ENCODE results near the gene UBE2R2. TPM values are rescaled to one million over a fixed set of nuclear protein-coding genes. Genes with fewer than 3 reads are reported as not detected.
"Not testable (repeated sequence)": the region's sequence is repeated elsewhere in the genome, so short reads cannot be mapped to it uniquely, and the experiment has no call there.

UBE2R2 gene
- total RNA-seq, 1 experiment from 2014 or later, result 33.8 TPM

DNA sequence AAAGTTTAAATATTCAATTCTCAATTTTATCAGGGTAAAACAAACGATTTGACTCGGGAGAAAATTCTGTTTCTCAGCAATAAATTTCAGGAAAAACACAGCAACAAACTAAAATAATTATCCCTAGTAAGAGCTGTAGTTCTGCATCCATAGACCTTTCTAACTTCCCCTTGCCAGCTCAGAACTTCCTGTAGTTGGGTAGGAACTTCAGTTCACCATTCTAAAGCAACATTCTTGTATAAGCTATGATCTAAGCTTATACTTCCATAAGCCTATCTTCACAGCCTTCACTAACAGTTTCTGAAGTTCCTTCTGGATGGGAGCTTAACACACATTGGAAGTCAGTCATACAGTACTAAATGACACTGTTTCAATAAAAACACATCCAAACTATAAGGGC is 135.1 kb downstream of the UBE2R2 start:
- POLR2A ChIA-PET, result no interaction called here
- H3K4me3 Mint-ChIP-seq (ENCODE audit: unreplicated experiment), result no peak overlapping the region
- H3K36me3 Mint-ChIP-seq (ENCODE audit: insufficient read depth, unreplicated experiment), result peaks cover 76% of the 10 kb centered on the region
- no TSS peak for BruUV-seq (replicated peaks)
- no peaks in the 10 kb centered on the region for H3K9me3 Mint-ChIP-seq (ENCODE audit: unreplicated experiment)
- CTCF ChIA-PET, result no interaction called here
- no peaks in the 10 kb centered on the region for H3K27me3 Mint-ChIP-seq (ENCODE audit: insufficient read depth, unreplicated experiment)
- TF ChIP-seq, protein P1, sequence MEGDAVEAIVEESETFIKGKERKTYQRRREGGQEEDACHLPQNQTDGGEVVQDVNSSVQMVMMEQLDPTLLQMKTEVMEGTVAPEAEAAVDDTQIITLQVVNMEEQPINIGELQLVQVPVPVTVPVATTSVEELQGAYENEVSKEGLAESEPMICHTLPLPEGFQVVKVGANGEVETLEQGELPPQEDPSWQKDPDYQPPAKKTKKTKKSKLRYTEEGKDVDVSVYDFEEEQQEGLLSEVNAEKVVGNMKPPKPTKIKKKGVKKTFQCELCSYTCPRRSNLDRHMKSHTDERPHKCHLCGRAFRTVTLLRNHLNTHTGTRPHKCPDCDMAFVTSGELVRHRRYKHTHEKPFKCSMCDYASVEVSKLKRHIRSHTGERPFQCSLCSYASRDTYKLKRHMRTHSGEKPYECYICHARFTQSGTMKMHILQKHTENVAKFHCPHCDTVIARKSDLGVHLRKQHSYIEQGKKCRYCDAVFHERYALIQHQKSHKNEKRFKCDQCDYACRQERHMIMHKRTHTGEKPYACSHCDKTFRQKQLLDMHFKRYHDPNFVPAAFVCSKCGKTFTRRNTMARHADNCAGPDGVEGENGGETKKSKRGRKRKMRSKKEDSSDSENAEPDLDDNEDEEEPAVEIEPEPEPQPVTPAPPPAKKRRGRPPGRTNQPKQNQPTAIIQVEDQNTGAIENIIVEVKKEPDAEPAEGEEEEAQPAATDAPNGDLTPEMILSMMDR (IDR thresholded peaks at IDR 0.05; ENCODE audit: unreplicated experiment), result no peak
- peaks cover 11% of the 10 kb centered on the region for H3K4me1 Mint-ChIP-seq (ENCODE audit: insufficient read depth, unreplicated experiment)
- intact Hi-C loops (cut with micrococcal nuclease), result no loop called here
- H3K27ac Mint-ChIP-seq (ENCODE audit: low read depth, unreplicated experiment), result no peak overlapping the region
- DNase-seq (ENCODE audit: unreplicated experiment), result no peak

DNA sequence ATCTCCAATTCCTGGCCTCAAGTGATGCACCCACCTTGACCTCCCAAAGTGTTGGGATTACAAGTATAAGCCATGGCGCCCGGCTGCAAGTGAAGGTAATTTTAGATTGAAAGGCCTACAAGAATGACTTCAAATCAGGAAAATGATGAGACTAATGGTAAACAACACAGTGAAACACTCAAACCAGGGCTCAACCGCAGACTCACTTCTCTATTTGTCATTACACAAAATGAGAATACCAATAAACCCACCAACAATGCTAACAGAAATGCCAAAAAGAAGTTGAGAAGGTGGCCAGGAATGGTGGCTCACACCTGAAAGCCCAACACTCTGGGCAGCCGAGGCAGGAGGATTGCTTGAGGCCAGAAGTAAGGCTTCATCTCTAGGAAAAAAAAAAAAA is 139.6 kb downstream of the UBE2R2 start:
- POLR2A ChIA-PET, result no interaction called here
- Mint-ChIP-seq H3K4me3 (ENCODE audit: unreplicated experiment) (no peak overlapping the region), H3K27me3 (ENCODE audit: insufficient read depth, unreplicated experiment) (no peaks in the 10 kb centered on the region), H3K36me3 (ENCODE audit: insufficient read depth, unreplicated experiment) (peaks cover 92% of the 10 kb centered on the region), H3K27ac (ENCODE audit: low read depth, unreplicated experiment) (no peak overlapping the region), H3K4me1 (ENCODE audit: insufficient read depth, unreplicated experiment) (no peaks in the 10 kb centered on the region), H3K9me3 (ENCODE audit: unreplicated experiment) (no peaks in the 10 kb centered on the region)
- TF ChIP-seq, protein P1 (IDR thresholded peaks at IDR 0.05; ENCODE audit: unreplicated experiment), result no peak
- intact Hi-C loops (cut with micrococcal nuclease), result no loop called here
- DNase-seq (ENCODE audit: unreplicated experiment), result no peak
- CTCF ChIA-PET, result interaction anchor here (0.6 to 0.9 kb wide), 3 partner anchors 9 to 645 kb away, joined by 5 to 7 read pairs (median 5); no protein-coding TSS in a partner anchor
- BruUV-seq (replicated peaks), result no TSS peak

DNA sequence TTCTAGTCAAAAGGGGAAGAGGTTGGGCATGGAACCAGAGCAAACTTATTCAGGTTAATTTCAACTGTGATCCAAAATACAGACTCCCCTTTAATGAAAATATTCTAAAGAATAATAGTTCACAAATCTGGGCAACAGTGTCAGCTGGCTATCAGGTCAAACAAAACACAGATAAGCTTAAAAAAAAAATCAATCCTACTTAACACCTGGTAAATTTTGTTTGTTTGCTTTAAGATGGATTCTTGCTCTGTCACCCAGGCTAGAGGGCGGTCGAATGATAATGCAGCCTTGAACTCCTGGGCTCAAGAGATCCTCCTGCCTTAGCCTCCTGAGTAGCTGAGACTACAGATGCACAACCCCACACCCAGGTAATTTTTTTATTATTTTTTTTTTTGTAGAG is 142.8 kb downstream of the UBE2R2 start:
- Mint-ChIP-seq H3K27ac (ENCODE audit: low read depth, unreplicated experiment) (no peak overlapping the region), H3K27me3 (ENCODE audit: insufficient read depth, unreplicated experiment) (no peaks in the 10 kb centered on the region), H3K9me3 (ENCODE audit: unreplicated experiment) (no peaks in the 10 kb centered on the region), H3K4me1 (ENCODE audit: insufficient read depth, unreplicated experiment) (no peaks in the 10 kb centered on the region), H3K4me3 (ENCODE audit: unreplicated experiment) (no peak overlapping the region), H3K36me3 (ENCODE audit: insufficient read depth, unreplicated experiment) (peaks cover 86% of the 10 kb centered on the region)
- intact Hi-C loops (cut with micrococcal nuclease), result no loop called here
- no TSS peak for BruUV-seq (replicated peaks)
- ChIA-PET POLR2A (interaction anchor here (0.7 kb wide), 1 partner anchor 49 kb away, joined by 3 read pairs; no protein-coding TSS in a partner anchor), CTCF (interaction anchor here (0.6 kb wide), 1 partner anchor 183 kb away, joined by 3 read pairs; no protein-coding TSS in a partner anchor)
- DNase-seq (ENCODE audit: unreplicated experiment), result no peak
- TF ChIP-seq, protein P1 (IDR thresholded peaks at IDR 0.05; ENCODE audit: unreplicated experiment), result no peak

DNA sequence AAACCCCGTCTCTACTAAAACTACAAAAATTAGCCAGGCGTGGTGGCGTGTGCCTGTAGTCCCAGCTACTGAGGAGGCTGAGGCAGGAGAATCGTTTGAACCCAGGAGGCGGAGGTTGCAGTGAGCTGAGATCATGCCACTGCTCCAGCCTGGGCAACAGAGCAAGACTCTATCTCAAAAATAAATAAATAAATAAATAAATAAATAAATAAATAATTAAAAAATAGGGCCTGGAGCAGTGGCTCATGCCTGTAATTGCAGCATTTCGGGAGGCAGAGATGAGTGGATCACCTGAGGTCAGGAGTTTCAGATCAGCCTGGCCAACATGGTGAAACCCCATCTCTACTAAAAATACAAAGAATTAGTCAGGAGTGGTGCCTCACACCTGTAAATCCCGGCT is 145.5 kb downstream of the UBE2R2 start:
- H3K9me3 Mint-ChIP-seq (ENCODE audit: unreplicated experiment); BruUV-seq (replicated peaks); H3K4me1 Mint-ChIP-seq (ENCODE audit: insufficient read depth, unreplicated experiment); DNase-seq (ENCODE audit: unreplicated experiment); intact Hi-C loops (cut with micrococcal nuclease); H3K27me3 Mint-ChIP-seq (ENCODE audit: insufficient read depth, unreplicated experiment); CTCF ChIA-PET; H3K27ac Mint-ChIP-seq (ENCODE audit: low read depth, unreplicated experiment); POLR2A ChIA-PET; H3K4me3 Mint-ChIP-seq (ENCODE audit: unreplicated experiment): not testable (repeated sequence)
- peaks cover 71% of the 10 kb centered on the region for H3K36me3 Mint-ChIP-seq (ENCODE audit: insufficient read depth, unreplicated experiment)

All from MCF 10A (cell line).